HS-5 (cell line): ENCODE results near the gene ENG.
"Not testable (repeated sequence)": the region's sequence is repeated elsewhere in the genome, so short reads cannot be mapped to it uniquely, and the experiment has no call there.

Experiments used
- DNase-seq: peaks from one replicate; pipeline ENCODE4 v3.0.0-alpha.2; 2012; ENCODE audit warnings: low read depth

Gene ENG

DNA sequence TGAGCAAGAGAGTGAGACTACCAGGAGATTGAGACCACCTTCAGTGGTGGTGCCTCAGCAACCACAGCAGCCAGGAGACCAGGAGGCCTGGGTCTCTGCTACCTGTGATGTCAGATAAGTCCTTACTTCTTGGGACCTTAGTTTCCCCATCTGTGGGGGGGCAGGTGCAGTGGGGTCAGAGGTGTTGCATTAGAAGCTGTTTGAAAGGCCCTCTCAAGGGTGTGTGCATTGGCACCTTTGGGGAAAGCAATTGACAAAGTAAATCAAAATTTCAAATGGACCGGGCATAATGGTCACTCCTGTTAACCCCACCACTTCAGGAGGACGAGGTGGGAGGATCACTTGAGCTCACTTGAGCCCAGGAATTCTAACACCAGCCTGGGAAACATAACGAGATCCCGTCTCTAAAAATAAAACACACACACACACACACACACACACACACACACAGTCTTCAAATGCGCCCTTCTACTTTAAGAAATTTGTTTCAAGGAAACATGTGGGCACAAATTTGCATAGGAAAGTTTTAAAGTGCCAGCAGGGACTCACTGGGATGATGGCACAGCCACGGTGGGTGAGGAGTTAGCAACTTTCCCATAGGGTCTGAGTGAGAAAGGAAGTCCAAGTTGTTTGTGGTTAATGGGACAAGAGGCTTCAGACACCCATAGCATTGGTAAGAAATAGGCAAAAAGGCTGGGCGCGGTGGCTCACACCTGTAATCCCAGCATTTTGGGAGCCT, 24.4 kb upstream of the ENG start:
- DNase-seq, result no peak

GRCh38 chr9:127878001-127878651, 23.7 kb upstream of the ENG start:
- no peak for DNase-seq

DNA sequence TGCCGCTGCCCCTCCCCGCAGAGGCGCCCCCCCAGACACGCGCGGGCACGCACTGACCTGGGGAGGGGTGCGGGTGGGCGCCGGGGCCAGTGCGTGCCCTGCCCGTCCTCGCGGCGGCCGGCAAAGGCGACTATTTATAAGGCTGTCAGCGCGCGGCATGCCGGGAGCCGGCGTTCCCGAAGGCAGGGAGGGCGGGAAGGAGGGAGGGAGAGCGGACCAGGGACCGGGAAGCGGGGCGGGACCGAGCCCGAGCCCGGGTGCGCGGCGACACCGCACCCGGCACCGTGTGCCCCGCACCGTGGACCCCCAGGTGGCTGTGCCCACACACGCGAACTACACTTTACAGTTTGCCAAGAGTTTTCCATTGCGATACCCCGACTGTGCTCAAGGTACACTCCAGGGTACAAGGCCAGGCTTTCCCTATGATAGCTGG, 23.1 kb upstream of the ENG start, which contains the start of gene AK1:
Gene AK1, minus strand, starts transcription at position 110 of the 433 bp plus-strand sequence. CDS start 3,058 bp downstream, outside the sequence.
- DNase-seq, result no peak

GRCh38 chr9:127876764-127877562, 22.5 kb upstream of the ENG start:
- no peak for DNase-seq

- no peak for DNase-seq
These were observed 21.7 kb upstream of the ENG start for GRCh38 chr9:127876026-127876763.

DNA sequence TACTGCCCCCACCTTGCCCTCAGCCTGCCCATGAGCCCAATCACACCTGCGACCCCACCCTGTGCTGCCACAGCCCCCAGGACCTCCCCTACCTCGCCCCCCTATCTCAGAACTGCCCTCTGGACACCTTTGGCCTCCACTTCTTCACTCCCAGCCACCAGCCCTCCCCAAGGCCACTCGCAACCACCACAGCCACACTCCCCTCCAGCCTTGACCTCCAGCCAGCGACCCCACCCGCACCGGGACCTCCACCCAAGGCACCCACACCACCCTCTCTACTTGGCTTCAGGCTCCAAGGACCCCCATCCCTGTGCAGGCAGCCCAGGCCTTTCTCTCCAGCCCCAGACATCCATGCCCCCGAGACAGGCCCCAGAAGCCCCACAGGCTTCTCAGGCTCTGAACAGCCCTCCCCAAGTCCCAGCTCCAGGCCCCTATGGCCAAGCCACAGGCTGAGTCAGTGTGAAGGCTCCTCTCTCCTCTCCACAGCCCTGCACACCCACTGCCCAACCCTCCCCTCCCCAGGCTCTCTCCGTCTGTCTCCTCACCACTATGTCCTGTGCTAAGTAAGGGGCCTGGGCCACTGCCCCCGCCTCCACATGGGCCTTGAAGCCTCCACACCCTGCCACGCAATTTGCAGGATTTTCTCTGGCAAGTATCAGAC, 21.0 kb upstream of the ENG start:
- DNase-seq, result no peak

- no peak for DNase-seq
These were observed 20.1 kb upstream of the ENG start for GRCh38 chr9:127874301-127875221.

DNA sequence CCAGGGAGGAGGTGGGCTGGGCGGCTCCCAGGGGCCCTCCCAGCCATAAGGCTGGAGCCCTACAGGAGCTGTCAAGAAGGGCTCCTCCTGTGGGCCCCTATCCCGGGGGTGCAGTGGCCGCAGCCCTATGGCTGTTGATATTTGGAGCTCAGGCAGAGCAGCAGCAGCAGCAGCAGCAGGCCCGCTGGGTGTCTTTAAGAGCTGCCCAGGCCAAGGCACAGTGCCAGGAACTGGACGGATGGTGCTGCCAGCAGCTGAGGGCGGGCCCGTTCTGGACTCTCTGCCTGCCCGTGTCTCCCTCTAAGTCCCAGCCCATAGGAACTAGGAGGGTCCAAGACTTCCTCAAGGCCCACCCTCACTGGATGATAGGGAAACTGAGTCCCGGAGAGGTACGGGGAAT, 19.4 kb upstream of the ENG start:
- DNase-seq, result no peak

DNA sequence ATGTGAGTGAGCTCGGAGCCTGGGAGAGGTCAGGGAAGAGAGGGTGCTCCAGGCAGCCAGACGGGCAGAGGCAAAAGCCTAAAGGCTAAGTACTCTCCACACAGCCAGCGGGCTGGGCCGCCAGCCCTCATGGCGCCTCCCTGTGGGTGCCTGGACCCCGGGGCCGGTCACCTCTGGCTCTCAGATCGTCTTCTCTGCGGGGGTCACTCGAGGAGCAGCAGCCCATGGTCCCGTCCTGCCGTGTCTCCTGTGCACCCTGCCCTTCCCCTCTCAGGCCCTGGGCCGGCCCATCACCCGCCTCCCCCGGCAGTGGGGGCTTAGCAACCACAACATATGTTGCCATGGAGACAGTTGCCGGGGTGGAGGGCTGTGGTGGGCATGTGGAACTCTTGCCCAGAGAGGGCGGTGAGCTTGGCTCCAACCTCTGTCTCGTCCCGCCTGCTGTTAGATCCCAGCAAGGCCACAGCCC, 18.8 kb upstream of the ENG start:
- DNase-seq, result no peak

- DNase-seq, result no peak
These were observed 18.1 kb upstream of the ENG start for GRCh38 chr9:127872369-127873222.

- DNase-seq, result no peak
These were observed 17.1 kb upstream of the ENG start for GRCh38 chr9:127871531-127871930.

GRCh38 chr9:127870887-127871286, 16.4 kb upstream of the ENG start:
- no peak for DNase-seq

DNA sequence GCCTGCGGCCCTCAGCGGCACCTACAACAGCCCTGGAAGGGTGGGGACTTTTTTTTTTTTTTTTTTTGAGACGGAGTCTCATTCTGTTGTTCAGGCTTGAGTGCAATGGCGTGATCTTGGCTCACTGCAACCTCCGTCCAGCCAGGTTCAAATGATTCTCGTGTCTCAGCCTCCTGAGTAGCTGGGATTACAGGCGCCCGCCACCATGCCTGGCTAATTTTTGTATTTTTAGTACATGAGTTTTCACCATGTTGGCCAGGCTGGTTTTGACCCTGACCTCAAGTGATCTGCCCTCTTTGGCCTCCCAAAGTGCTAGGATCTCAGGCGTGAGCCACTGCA, 15.7 kb upstream of the ENG start:
- DNase-seq, result not testable (repeated sequence)

- DNase-seq, result peak; percentile 23
These were observed 15.1 kb upstream of the ENG start for GRCh38 chr9:127869310-127870152.

DNA sequence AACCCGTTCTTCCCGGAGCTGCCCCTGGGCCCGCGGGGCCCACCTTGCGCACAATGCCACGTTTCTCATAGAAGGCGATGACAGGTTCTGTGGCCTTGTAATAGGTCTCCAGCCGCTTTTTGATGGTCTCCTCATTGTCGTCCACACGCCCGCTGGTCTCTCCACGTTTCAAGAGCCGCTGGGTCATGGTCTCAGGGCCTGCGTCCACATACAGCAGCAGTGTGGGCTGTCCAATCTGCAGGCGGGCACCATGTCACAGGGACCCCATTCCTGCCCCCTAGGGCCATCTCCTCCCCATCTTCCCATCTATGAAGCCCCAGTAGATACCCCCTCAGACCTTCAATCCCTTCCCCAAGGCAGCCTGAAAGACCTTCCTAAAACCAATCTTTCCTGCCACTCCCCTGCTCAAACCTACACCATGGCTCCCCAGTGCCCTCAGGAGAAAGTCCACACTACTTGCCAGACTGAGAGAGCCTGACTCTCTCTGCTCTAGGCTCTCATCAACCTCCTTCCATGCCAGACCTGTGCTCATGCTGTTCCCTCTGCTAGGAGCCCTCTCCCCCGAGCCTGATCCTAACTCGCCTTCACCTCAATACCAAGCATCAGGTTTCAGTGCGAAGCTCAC, 13.9 kb upstream of the ENG start:
- DNase-seq, result no peak

- no peak for DNase-seq
These were observed 13.2 kb upstream of the ENG start for GRCh38 chr9:127867356-127868277.

DNA sequence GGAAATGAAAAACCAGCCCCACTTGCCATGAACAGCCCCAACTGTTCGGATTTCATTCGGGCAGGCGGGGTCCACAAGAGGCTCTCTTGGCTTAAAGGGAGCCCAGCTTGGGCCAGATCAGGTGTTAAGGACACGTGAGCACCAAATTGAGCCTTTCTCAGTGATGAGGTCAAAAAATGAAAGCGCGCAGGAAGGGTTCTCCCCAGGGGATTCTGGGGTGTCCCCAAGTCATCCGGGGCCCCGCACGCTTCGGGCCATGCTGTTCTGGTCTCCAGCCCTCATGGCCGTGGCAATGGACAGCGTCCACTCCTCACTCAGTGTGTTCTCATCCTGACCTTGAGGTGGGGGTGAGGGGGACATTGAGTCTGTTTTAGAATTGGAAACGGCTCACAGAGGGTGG, 12.1 kb upstream of the ENG start:
- DNase-seq, result no peak
